C4-2B (cell line): ENCODE results near the gene HIP1R.

Experiments
- CTCF ChIP-seq: fragments of 450-650 bp; conservative IDR thresholded peaks from 2 replicates; pipeline ENCODE4 v1.5.1; 2017; ENCODE audit warnings: mild to moderate bottlenecking
- ZFX ChIP-seq: fragments of 450-650 bp; IDR thresholded peaks from 2 replicates; pipeline ENCODE4 v1.6.1; 2017

GRCh38 chr12:122813310-122813713, 21.9 kb upstream of the HIP1R start:
- TF ChIP-seq CTCF (no peak), ZFX (no peak)
